ENCODE data around the gene DNAH7.
"Not testable (repeated sequence)": the region's sequence is repeated elsewhere in the genome, so short reads cannot be mapped to it uniquely, and the experiment has no call there.

DNAH7 gene

GRCh38 chr2:195967336-195967735 is 101.3 kb downstream of the DNAH7 start:
- no peak for DNase-seq (ENCODE audit: low spot score)

GRCh38 chr2:195961873-195962272 is 106.8 kb downstream of the DNAH7 start:
- no peak for DNase-seq (ENCODE audit: low spot score)

GRCh38 chr2:195959341-195959740 is 109.3 kb downstream of the DNAH7 start:
- no peak for DNase-seq (ENCODE audit: low spot score)

- no peak for DNase-seq (ENCODE audit: low spot score)
Observed at GRCh38 chr2:195956725-195957124, 111.9 kb downstream of the DNAH7 start.

- no peak for DNase-seq (ENCODE audit: low spot score)
Observed at GRCh38 chr2:195945056-195945455, 123.6 kb downstream of the DNAH7 start.

- DNase-seq (ENCODE audit: low spot score) = no peak
Observed at GRCh38 chr2:195937176-195937575, 131.5 kb downstream of the DNAH7 start.

GRCh38 chr2:195934484-195934883 is 134.2 kb downstream of the DNAH7 start:
- DNase-seq (ENCODE audit: low spot score) = no peak

GRCh38 chr2:195929531-195929930 is 139.1 kb downstream of the DNAH7 start:
- DNase-seq (ENCODE audit: low spot score) = no peak

- no peak for DNase-seq (ENCODE audit: low spot score)
Observed at GRCh38 chr2:195925120-195925519, 143.5 kb downstream of the DNAH7 start.

GRCh38 chr2:195923889-195924288 is 144.7 kb downstream of the DNAH7 start:
- DNase-seq (ENCODE audit: low spot score) = no peak

- not testable (repeated sequence) for DNase-seq (ENCODE audit: low spot score)
Observed at GRCh38 chr2:195917021-195917600, 151.5 kb downstream of the DNAH7 start.

- DNase-seq (ENCODE audit: low spot score) = peak; percentile 14
Observed at GRCh38 chr2:195912079-195912478, 156.6 kb downstream of the DNAH7 start.

- no peak for DNase-seq (ENCODE audit: low spot score)
Observed at GRCh38 chr2:195910570-195910969, 158.1 kb downstream of the DNAH7 start.

GRCh38 chr2:195909926-195910325 is 158.7 kb downstream of the DNAH7 start:
- no peak for DNase-seq (ENCODE audit: low spot score)

- DNase-seq (ENCODE audit: low spot score) = no peak
Observed at GRCh38 chr2:195907474-195907873, 161.2 kb downstream of the DNAH7 start.

GRCh38 chr2:195903956-195904355 is 164.7 kb downstream of the DNAH7 start:
- DNase-seq (ENCODE audit: low spot score) = no peak

GRCh38 chr2:195902857-195903256 is 165.8 kb downstream of the DNAH7 start:
- DNase-seq (ENCODE audit: low spot score) = no peak

- no peak for DNase-seq (ENCODE audit: low spot score)
Observed at GRCh38 chr2:195899226-195899625, 169.4 kb downstream of the DNAH7 start.

GRCh38 chr2:195898505-195899191 is 170.0 kb downstream of the DNAH7 start:
- DNase-seq (ENCODE audit: low spot score) = peak; percentile 94

GRCh38 chr2:195891081-195891480 is 177.6 kb downstream of the DNAH7 start:
- DNase-seq (ENCODE audit: low spot score) = no peak

- no peak for DNase-seq (ENCODE audit: low spot score)
Observed at GRCh38 chr2:195879153-195879552, 189.5 kb downstream of the DNAH7 start.

GRCh38 chr2:195871326-195871725 is 197.3 kb downstream of the DNAH7 start:
- no peak for DNase-seq (ENCODE audit: low spot score)

GRCh38 chr2:195864316-195864715 is 204.3 kb downstream of the DNAH7 start:
- no peak for DNase-seq (ENCODE audit: low spot score)

GRCh38 chr2:195863564-195863963 is 205.1 kb downstream of the DNAH7 start:
- no peak for DNase-seq (ENCODE audit: low spot score)

Measured in AG20443 (cell line).